HUES64 (cell line): ENCODE measurements around the gene IL2RA.
"Not testable (repeated sequence)": the region's sequence is repeated elsewhere in the genome, so short reads cannot be mapped to it uniquely, and the experiment has no call there.

ENCODE experiments used
- H3K27ac ChIP-seq: 2 replicates; pipeline ENCODE4 v1.7.0; 2013; ENCODE audit warnings: low read depth, low read length, inconsistent platforms
- H3K27me3 ChIP-seq: 2 replicates; pipeline ENCODE4 v1.6.1; 2013; ENCODE audit warnings: mild to moderate bottlenecking, low read length; ENCODE audit not compliant: insufficient read depth
- H3K36me3 ChIP-seq: 2 replicates; pipeline ENCODE4 v1.6.1; 2013; ENCODE audit warnings: mild to moderate bottlenecking, low read length; ENCODE audit not compliant: insufficient read depth
- H3K4me1 ChIP-seq: 2 replicates; pipeline ENCODE4 v1.6.1; 2013; ENCODE audit warnings: mild to moderate bottlenecking, low read length, moderate library complexity; ENCODE audit not compliant: insufficient read depth
- H3K4me3 ChIP-seq: 2 replicates; pipeline ENCODE4 v1.5.1; 2013; ENCODE audit warnings: mild to moderate bottlenecking, low read length, moderate library complexity
- H3K9ac ChIP-seq: 2 replicates; pipeline ENCODE4 v1.6.1; 2013; ENCODE audit warnings: mild to moderate bottlenecking, low read depth, low read length
- H3K9me3 ChIP-seq: 2 replicates; pipeline ENCODE4 v1.6.1; 2013; ENCODE audit warnings: low read depth, low read length; ENCODE audit not compliant: insufficient read depth
- WGBS: fragments of 150-250, 120-280 bp; methylation state at CpG from one replicate; pipeline ENCODE4 v1.1.7; 2013; ENCODE audit warnings: missing lambda C conversion rate; 5-methylcytosine and 5-hydroxymethylcytosine counted together

IL2RA gene

DNA sequence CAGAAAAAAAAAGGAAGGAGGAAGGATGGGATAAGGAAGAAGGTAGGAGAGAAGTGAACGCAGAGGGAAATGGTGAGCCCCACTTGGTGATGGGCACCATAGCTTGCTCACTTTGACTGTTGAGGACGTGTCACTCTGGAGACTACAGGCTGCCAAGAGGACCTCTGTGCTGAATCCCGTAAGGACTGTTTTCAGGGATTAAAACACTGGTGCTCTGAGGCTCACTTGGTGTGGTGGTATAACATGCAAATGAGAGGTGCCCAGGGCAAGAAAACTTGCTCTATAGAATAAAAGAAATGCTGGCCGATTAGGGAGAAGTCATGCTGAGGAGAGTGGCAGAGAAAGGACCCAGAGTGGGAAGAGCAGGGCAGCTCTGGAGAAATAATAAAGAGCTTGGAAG lies 5.3 kb upstream of the IL2RA start:
- H3K4me1 ChIP-seq, result no peaks in the 10 kb centered on the region
- 82% methylated on average over 4 of the region's 4 CpGs for WGBS
- no peaks in the 10 kb centered on the region for H3K9me3 ChIP-seq
- no peak overlapping the region for H3K27ac ChIP-seq
- no peak overlapping the region for H3K4me3 ChIP-seq
- H3K36me3 ChIP-seq, result no peaks in the 10 kb centered on the region
- no peaks in the 10 kb centered on the region for H3K27me3 ChIP-seq
- H3K9ac ChIP-seq, result no peak overlapping the region

DNA sequence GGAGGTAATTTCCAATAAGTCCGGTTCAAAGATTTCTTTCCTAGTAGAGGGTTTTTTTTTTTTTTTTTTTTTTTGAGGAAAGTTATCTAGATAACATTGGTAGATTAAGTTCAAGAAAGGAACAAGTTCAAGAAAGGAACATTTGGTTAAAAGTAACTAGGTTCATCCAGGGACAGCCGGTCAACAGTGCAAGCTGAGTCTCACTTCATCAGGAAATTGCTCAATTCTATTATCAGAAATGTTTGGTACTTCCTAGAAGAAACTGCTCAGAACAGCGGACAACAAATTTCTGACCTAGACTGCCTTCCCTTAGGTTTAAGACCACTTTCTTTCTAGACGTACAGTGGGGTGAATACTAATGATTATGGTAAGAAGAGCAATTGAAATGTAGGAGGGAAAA lies 3.7 kb upstream of the IL2RA start:
- no peaks in the 10 kb centered on the region for H3K4me1 ChIP-seq

DNA sequence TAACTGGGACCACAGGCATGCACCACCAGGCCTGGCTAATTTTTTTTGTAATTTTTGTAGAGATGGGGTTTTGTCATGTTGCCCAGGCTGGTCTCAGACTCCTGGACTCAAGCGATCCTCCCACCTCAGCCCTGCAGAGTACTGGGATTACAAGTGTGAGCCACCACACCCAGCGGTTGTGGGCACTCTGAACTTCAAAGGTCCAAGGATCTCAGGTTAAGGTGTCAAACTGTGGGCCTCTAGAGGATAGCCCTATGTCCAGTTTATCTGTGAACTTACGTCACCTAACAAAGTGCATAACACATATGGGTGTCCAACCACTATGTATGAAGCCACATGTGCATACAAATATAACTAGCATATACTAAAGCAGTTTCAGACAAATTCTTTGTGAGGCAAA lies 3.2 kb upstream of the IL2RA start:
- 91% methylated on average over 3 of the region's 3 CpGs for WGBS
- Histone ChIP-seq H3K4me3 (no peak overlapping the region), H3K9me3 (no peaks in the 10 kb centered on the region), H3K27ac (no peak overlapping the region), H3K4me1 (no peaks in the 10 kb centered on the region), H3K9ac (no peak overlapping the region), H3K27me3 (no peaks in the 10 kb centered on the region), H3K36me3 (no peaks in the 10 kb centered on the region)

More for the DNA sequence above, 3.7 kb upstream of the IL2RA start:
- no peak overlapping the region for H3K4me3 ChIP-seq
- H3K9me3 ChIP-seq, result no peaks in the 10 kb centered on the region
- 97% methylated on average over 4 of the region's 4 CpGs for WGBS
- H3K27ac ChIP-seq, result no peak overlapping the region
- H3K36me3 ChIP-seq, result no peaks in the 10 kb centered on the region
- no peak overlapping the region for H3K9ac ChIP-seq
- H3K27me3 ChIP-seq, result no peaks in the 10 kb centered on the region

DNA sequence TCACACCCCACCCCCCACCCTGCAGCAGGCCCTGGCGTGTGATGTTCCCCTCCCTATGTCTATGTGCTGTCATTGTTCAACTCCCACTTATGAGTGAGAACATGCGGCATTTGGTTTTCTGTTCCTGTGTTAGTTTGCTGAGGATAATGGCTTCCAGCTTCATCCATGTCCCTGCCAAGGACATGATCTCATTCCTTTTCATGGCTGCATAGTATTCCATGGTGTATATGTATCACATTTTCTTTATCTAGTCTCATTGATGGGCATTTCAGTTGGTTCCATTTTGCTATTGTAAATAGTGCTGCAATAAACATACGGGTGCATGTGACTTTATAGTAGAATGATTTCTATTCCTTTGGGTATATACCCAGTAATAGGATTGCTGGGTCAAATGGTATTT lies 2.6 kb upstream of the IL2RA start:
- not testable (repeated sequence) for H3K27ac ChIP-seq, H3K9ac ChIP-seq, H3K27me3 ChIP-seq, H3K9me3 ChIP-seq, H3K36me3 ChIP-seq, H3K4me3 ChIP-seq, H3K4me1 ChIP-seq
- 95% methylated on average over 3 of the region's 3 CpGs for WGBS

DNA sequence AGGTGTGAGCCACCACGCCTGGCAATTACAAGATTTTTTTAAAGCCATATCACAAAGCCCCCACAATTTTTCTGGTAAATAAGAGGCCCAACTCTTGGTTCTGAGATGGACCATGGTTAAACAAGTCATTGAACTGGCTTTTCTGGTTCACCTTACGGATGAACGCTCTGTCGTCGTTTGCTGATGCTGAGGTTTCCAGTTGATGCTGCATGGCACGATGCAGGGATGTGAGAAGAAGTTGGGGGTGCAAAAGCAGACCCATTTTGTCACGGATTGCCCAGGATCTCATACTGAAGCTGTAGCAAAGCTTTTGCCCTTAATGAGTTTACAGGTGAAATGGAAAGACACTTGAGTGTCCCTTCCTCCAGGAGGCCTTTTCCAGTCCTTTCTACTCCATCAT lies 2.0 kb upstream of the IL2RA start:
- Histone ChIP-seq H3K4me3 (no peak overlapping the region), H3K9me3 (no peaks in the 10 kb centered on the region), H3K9ac (no peak overlapping the region), H3K4me1 (no peaks in the 10 kb centered on the region), H3K27ac (no peak overlapping the region), H3K36me3 (no peaks in the 10 kb centered on the region), H3K27me3 (no peaks in the 10 kb centered on the region)
- WGBS, result 93% methylated on average over 7 of the region's 7 CpGs

DNA sequence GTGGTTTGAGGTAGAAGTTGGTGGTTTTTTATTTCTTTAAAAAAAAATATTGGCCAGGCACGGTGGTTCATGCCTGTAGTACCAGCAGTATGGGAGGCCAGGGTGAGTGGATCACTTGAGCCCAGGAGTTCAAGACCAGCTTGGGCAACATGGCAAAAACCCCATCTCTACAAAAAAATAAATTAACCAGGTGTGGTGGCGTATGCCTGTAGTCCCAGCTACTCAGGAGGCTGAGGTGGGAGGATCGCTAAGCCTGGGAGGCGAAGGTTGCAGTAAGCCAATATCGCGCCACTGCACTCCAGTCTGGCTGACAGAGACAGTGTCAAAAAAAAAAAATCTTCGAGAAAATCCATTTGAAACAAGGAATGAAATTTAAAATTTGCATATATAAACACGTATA lies 1.1 kb downstream of the IL2RA start:
- WGBS, result 98% methylated on average over 7 of the region's 8 CpGs
- H3K9me3 ChIP-seq, result no peaks in the 10 kb centered on the region
- no peak overlapping the region for H3K27ac ChIP-seq
- no peaks in the 10 kb centered on the region for H3K36me3 ChIP-seq
- no peaks in the 10 kb centered on the region for H3K27me3 ChIP-seq
- H3K4me1 ChIP-seq, result no peaks in the 10 kb centered on the region; the same call in 1 of the 2 replicates
- no peak overlapping the region for H3K9ac ChIP-seq
- H3K4me3 ChIP-seq, result no peak overlapping the region

DNA sequence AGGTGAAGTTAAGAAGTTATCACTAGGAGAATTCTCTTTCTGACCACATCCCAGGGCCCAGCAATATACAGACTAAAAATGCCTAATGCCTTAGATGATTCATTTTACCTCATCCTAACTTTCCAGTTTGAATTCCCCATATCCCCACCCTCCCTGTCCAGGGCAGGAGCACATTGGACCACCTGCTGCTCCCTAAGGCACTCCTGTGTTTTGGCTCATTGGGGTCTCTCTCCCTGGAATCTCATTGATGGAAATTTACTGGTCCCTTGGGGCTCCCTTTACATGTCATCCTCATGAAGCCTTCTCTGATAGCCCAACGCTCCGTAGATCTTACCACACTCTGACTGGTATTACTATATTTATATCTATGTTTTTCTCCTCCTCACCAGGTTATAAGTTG lies 2.7 kb downstream of the IL2RA start:
- H3K27me3 ChIP-seq, result no peaks in the 10 kb centered on the region
- no peaks in the 10 kb centered on the region; the same call in 1 of the 2 replicates for H3K4me1 ChIP-seq
- H3K9ac ChIP-seq, result no peak overlapping the region
- WGBS, result no CpG with 5 or more reads among the region's 2 CpGs
- no peak overlapping the region for H3K4me3 ChIP-seq
- H3K27ac ChIP-seq, result no peak overlapping the region
- H3K36me3 ChIP-seq, result no peaks in the 10 kb centered on the region
- H3K9me3 ChIP-seq, result no peaks in the 10 kb centered on the region

DNA sequence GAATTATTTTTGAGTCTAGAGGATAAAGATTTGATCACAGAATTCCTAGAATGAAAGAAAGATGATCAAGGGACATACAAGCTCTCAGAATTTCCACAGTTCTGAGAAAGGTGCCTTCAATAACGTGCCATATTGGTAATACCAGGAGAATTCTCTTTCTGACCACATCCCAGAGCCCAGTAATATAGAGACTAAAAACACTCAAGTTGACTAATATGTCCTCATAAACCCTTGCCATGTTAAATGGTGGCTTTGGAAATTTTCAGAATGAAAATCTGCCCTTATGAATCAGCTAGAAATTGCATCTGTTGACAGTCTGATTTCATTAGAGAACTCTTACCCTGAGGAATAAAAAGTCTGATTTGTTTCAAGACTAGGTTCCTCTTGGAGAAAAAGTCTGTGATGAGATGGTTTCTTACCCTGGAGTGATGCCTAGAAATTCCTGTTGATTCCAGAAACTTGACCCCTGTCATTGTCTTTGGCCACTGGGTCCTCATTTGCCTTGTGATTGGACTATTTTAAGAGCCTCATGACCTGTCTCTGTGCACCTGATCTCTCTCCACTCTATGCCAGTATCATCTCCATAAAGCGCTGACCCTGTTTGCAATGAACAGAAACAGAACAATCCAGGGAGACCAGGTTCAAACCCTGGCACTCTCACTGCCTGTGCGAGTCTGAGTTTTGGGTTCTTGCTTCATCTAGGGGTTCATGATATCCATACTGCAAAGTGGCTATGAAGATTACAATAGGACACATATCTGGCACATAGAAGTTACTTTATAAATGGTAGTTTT lies 3.3 kb downstream of the IL2RA start:
- Histone ChIP-seq H3K27me3 (no peaks in the 10 kb centered on the region), H3K36me3 (no peaks in the 10 kb centered on the region), H3K4me3 (no peak overlapping the region), H3K9ac (no peak overlapping the region), H3K27ac (no peak overlapping the region), H3K4me1 (no peaks in the 10 kb centered on the region; the same call in 1 of the 2 replicates), H3K9me3 (no peaks in the 10 kb centered on the region)
- WGBS, result 92% methylated on average over 3 of the region's 3 CpGs

DNA sequence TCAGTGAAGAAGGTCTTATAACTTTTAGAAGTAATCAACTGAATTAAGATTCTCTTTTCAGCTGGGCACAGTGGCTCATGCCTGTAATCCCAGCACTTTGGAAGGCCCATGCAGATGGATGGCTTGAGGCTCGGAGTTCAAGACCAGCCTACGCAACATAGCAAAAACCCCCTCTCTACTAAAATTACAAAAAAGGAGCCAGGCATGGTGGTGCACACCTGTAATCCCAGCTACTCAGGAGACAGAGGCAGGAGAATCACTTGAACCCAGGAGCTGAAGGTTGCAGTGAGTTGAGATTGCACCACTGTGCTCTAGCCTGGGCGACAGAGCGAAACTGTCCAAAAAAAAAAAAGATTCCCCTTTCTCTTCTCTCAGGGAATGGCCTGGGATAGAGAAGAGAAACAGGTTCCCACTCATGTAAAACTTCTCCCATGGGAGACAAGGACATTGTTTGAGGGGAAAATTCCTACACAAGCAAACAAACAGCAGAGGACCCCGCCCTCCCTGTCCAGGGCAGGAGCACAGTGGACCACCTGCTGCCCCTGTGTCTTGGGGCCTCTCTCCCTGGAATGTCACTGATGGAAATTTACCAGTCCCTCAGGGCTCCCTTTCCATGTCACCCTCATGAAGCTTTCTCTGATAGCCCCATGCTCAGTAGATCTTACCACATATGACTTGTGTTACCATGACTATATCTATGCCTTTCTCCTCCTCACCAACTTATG lies 5.6 kb downstream of the IL2RA start:
- Histone ChIP-seq H3K4me3 (no peak overlapping the region), H3K4me1 (no peaks in the 10 kb centered on the region; the same call in 1 of the 2 replicates), H3K27ac (no peak overlapping the region), H3K36me3 (no peaks in the 10 kb centered on the region), H3K27me3 (no peaks in the 10 kb centered on the region), H3K9me3 (no peaks in the 10 kb centered on the region), H3K9ac (no peak overlapping the region)
- WGBS, result 95% methylated on average over 3 of the region's 5 CpGs

DNA sequence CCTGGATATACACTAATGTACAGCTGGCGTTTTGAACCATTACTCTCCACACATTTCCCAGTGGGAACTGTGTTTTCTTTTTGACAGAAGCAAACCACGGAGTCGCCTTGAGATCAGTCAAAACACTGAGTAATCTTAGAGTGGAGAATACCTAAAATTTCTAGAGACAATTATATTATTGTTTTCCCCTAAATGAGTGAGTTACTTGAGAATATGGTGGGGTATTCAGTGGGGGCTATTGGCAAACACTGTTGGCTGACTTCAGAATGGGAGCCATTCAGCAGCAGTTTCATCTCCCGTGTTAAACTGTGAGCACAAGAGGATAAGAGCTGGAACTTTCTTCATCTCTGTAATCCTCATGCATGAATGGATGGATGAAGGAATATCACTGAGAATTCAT lies 6.2 kb downstream of the IL2RA start:
- Histone ChIP-seq H3K9me3 (no peaks in the 10 kb centered on the region), H3K27me3 (no peaks in the 10 kb centered on the region)
- 90% methylated on average over 4 of the region's 4 CpGs for WGBS

DNA sequence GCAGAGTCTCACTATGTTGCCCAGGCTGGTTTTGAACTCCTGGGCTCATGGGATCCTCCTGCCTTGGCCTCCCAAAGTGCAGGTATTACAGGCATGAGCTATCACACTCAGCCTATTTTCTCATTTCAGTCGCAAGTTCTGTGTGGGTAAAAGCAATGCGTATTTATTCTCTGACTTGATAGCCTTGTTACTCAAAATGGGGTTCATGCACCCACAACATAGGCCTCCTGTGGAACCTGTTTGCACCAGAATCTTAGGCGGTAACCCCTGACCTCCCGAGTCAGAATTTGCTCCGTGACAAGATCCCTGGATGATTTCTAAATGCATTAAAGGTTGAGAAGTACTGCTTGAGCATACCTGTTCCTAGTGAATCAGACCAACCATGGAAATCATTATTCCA lies 7.3 kb downstream of the IL2RA start:
- no peaks in the 10 kb centered on the region; the same call in 1 of the 2 replicates for H3K4me1 ChIP-seq
- no peak overlapping the region for H3K4me3 ChIP-seq
- no peak overlapping the region for H3K9ac ChIP-seq
- H3K27ac ChIP-seq, result no peak overlapping the region
- H3K27me3 ChIP-seq, result no peaks in the 10 kb centered on the region
- H3K9me3 ChIP-seq, result no peaks in the 10 kb centered on the region
- H3K36me3 ChIP-seq, result no peaks in the 10 kb centered on the region
- 95% methylated on average over 5 of the region's 5 CpGs for WGBS

More for the DNA sequence above, 6.2 kb downstream of the IL2RA start:
- Histone ChIP-seq H3K4me3 (no peak overlapping the region), H3K9ac (no peak overlapping the region), H3K36me3 (no peaks in the 10 kb centered on the region), H3K4me1 (no peaks in the 10 kb centered on the region; the same call in 1 of the 2 replicates), H3K27ac (no peak overlapping the region)
